Suppressor macrophage (primary cell): ENCODE measurements around the gene MTRR.

Experiments used
- DNase-seq, 4 experiments: peaks; one replicate each; pipeline ENCODE4 v3.0.0-alpha.2; 2020 to 2022
- total RNA-seq, 17 experiments: gene quantifications; one replicate each; lab custom pipeline; 2026; ENCODE audit warnings: mixed read lengths in 6 of 17, inconsistent platforms in 3 of 17; lab: John Stamatoyannopoulos, UW

Gene MTRR
- 19.4 to 36.4 (median 31.5) reads per million in 17 experiments for total RNA-seq

DNA sequence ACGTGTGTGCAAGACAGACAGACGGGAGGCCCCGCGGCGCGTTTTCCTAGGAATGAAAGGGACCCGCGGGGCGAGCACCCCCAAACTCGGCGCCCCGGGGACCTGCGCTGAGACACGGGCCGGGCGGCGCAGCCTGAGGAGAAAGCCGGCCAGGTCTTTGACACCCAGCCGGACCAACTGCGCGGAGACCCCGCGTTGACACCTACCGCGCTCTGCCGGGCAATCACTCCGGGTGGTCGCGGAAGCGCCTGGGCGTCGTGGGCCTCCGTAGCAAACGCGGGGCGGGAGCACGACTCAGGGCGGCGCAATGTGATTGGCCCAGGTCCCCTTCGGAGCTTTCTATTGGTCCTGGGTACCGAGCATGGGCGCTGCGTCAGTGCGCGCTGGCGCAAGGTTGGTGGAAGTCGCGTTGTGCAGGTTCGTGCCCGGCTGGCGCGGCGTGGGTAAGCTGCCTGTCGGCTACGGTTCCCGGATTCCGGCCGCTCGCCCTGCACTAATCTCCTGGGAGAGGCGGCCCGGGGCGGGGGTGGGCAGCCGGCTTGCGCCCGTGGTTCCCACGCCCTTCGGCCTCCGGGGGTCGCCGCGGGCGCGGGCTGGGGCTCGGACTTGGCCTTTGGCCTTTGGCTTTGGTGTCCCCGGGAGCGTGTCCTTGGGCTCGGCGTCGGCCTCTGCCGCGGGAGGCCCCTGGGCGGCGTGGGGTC is at the start of gene MTRR, which contains the start of gene FASTKD3:
TSS of gene MTRR (plus strand) at position 376 of the 701 bp plus-strand sequence. CDS start 1,647 bp downstream, outside the sequence.
TSS of gene FASTKD3 (minus strand) at position 259 of the 701 bp plus-strand sequence. CDS start 948 bp downstream, outside the sequence.
- peak; percentile 94 to 97 (median 96) for DNase-seq

GRCh38 chr5:7822449-7822848 is 46.5 kb upstream of the MTRR start:
- no peak for DNase-seq

- DNase-seq = no peak
Observed at GRCh38 chr5:7823594-7823993, 45.4 kb upstream of the MTRR start.

- no peak for DNase-seq
Observed at GRCh38 chr5:7824995-7825394, 44.0 kb upstream of the MTRR start.

- no peak for DNase-seq
Observed at GRCh38 chr5:7825630-7826029, 43.3 kb upstream of the MTRR start.

DNA sequence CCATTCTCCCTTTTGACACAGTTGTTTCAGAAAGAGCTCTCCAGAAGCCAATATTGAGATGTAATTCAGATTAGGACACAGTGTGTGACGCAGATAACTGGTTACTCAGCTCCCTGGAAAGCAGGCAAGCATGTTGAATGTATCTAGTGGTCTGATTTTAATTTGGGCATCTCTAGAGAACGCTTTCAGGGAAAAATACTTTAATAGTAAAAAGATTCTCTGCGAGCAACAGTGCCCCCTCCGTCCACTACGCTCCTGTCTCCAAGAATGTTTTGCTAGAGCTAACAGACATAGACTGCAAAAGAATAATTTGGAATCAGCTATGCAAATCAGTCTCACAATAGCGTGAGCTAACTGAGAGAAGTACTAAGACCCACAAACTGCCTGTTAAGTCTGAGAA is 41.3 kb upstream of the MTRR start:
- DNase-seq = no peak

DNA sequence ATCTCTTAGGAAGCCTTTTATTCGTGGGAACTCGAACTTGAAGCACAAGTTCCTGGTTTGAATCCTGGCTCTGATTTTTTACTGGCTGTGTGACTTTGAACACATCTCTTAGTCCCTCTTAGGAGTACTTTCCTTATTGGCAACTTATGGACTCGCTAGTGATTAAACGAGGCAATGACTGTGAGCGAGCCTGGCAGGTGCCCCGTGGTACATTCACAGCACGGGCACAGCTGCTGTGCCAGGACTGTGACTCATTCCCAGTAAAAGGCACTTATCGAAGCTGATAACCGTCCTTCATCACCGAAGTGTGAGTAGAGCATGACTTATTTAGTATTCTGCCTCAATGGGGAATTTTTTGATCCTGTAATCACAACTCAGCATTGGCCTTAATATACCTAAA is 40.7 kb upstream of the MTRR start:
- no peak for DNase-seq

DNA sequence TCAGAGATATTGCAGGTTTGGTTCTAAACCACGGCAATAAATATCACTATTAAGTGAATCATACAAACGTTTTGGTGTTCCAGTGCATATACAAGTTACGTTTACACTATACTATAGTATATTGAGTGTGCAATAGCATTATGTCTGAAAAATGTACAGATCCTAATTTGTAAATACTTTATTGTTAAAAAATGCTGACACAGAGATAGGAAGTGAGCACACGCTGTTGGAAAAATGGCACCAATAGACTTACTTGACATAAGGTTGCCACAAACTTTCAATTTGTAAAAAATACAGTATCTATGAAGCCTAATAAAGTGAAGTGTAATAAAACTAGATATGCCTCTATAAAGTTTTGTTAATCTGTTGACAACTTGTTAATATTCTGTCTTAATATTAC is 34.0 kb upstream of the MTRR start:
- no peak for DNase-seq

DNA sequence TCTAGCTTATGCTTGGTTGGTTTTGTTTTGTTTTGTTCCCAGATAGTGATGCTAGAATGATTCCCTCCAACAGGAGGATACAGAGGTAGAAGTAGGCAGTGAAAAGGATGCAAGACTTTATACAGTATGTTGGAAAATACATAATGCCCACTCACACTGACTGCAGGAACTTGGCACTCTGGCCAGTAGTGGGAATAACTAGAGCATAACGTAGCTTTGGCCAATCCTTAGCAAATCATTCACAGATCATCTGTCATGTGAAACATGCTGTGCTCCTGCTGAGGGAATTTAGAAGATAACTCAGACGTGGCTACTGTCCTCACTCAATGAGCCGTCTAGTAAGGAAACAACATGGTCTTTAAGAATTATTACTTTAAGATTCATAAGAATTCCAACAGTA is 31.5 kb upstream of the MTRR start:
- no peak for DNase-seq

GRCh38 chr5:7842531-7842930 is 26.4 kb upstream of the MTRR start:
- DNase-seq = no peak

- DNase-seq = no peak
Observed at GRCh38 chr5:7844901-7845300, 24.0 kb upstream of the MTRR start.

DNA sequence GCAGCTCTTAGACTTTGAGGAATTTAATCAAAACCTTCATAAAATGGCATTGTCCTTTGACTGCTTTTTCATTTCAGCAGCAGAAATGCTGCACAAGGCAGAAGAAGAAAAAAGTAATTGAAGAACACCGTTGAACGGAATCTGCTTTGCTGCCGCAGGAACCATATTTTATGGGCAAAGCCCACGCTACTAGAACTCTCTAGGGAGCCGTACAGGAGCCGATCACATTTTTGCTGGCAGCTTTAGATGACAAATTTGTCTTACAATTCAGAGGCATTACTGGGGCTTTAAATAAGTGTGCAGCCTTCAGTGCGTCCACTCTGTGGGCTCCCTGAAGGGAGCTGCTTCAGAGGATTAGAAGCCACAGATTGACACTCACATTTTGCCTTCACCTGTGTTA is 23.4 kb upstream of the MTRR start:
- no peak for DNase-seq

- no peak for DNase-seq
Observed at GRCh38 chr5:7846327-7846726, 22.6 kb upstream of the MTRR start.

GRCh38 chr5:7848296-7848695 is 20.7 kb upstream of the MTRR start:
- DNase-seq = no peak

- peak in 2 of 4 experiments; percentile 10 to 12 for DNase-seq
Observed at GRCh38 chr5:7849681-7850394, 19.1 kb upstream of the MTRR start.

DNA sequence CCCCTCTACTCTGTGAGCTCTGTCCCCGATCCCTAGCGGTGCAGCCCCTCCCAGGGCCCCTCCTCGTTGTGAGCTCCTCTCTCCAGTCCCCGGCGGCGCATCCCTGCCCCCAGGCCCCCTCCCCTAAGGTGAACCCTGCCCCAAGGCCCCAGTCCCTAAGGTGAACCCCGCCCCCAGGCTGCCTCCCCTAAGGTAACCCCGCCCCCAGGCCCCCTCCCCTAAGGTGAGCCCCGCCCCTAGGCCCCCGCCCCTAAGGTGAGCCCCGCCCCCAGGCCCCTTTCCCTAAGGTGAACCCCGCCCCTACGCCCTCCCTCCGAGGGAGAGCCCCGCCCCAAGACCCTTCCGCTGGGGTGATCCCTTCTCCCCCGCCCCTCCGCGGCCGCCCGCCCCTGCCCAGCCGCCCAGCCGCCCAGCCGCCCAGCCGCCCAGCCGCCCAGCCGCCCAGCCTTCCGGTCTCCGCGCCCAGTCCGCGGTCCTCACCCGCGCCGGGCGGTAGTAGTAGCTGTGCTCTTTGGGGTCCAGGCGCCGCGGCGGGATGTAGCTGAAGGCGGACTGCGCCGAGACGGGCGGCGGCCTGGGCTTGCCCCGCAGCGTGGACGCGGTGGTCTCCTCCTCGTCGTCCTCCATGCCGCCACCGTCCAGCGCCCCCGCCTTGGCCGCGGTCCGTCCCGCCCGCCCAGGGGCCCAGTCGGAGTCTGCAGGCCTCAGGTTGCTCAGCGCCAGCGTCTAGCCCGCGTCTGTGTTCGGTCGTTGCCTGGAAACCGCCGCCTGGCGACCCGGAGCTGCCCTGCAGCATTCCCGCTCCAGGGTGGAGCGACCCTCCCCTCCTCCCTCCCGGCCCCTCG is 18.3 kb upstream of the MTRR start, which contains the start of gene CFAP90:
TSS of gene CFAP90 (minus strand) at position 739 of the 845 bp plus-strand sequence. CDS start at position 627, 112 bp downstream.
- peak in 2 of 4 experiments; percentile 23 to 24 for DNase-seq

- no peak for DNase-seq
Observed at GRCh38 chr5:7851240-7851592, 17.7 kb upstream of the MTRR start.

GRCh38 chr5:7851617-7852289 is 17.2 kb upstream of the MTRR start:
- no peak for DNase-seq

DNA sequence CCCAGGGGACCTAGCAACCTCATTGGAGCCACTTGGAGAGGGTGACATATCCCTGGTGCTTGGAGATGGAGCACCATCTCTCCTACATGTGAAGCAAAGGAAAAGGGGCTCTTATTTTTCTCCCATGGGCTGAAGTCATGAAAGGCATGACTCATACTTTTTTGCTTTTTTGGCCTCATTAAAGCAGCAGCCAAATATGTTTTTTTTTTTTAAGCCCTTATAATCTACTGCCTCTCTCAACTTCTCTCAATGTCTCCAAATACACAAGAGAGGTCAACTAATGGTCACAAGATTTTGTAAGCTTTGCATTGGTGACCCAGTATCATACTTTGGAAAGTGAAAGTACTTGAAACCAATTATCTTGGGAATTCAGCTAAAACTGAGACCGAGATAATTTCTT is 16.4 kb upstream of the MTRR start:
- no peak for DNase-seq

DNA sequence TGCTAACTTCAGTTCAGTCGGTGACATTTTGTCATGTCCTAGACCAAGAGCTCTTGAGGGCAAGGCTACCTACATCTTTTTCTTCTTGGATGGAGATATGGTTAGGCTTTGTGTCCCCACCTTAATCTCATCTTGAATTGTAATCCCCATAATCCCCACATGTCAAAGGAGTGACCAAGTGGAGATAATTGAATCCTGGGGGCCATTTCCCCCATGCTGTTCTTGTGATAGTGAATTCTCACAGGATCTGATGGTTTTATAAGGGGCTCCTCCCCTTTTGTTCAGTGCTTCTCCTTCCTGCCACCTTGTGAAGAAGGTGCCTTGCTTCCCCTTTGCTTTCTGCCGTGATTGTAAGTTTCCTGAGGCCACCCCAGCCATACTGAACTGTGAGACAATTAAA is 16.0 kb upstream of the MTRR start:
- DNase-seq = no peak

- no peak for DNase-seq
Observed at GRCh38 chr5:7855611-7856010, 13.3 kb upstream of the MTRR start.

- peak in 3 of 4 experiments; percentile 46 to 54 (median 52) for DNase-seq
Observed at GRCh38 chr5:7856855-7857254, 12.1 kb upstream of the MTRR start.
